Measurements from ENCODE around the gene ADK.
"Not testable (repeated sequence)": the region's sequence is repeated elsewhere in the genome, so short reads cannot be mapped to it uniquely, and the experiment has no call there.

Gene ADK

GRCh38 chr10:74306227-74306982 is 155.4 kb downstream of the ADK start:
- no peak for DNase-seq

GRCh38 chr10:74307061-74307651 is 156.1 kb downstream of the ADK start:
- no peak for DNase-seq

GRCh38 chr10:74310652-74311257 is 159.7 kb downstream of the ADK start:
- no peak for DNase-seq

- no peak for DNase-seq
Observed at GRCh38 chr10:74314166-74314565, 163.1 kb downstream of the ADK start.

GRCh38 chr10:74320026-74320425 is 169.0 kb downstream of the ADK start:
- no peak for DNase-seq

GRCh38 chr10:74320717-74321116 is 169.7 kb downstream of the ADK start:
- no peak for DNase-seq

GRCh38 chr10:74322141-74322540 is 171.1 kb downstream of the ADK start:
- no peak for DNase-seq

GRCh38 chr10:74322565-74322964 is 171.5 kb downstream of the ADK start:
- DNase-seq = no peak

- DNase-seq = no peak
Observed at GRCh38 chr10:74328388-74328787, 177.4 kb downstream of the ADK start.

GRCh38 chr10:74329873-74330272 is 178.9 kb downstream of the ADK start:
- DNase-seq = no peak

- no peak for DNase-seq
Observed at GRCh38 chr10:74330646-74331045, 179.6 kb downstream of the ADK start.

GRCh38 chr10:74332398-74332797 is 181.4 kb downstream of the ADK start:
- no peak for DNase-seq

GRCh38 chr10:74333174-74333573 is 182.2 kb downstream of the ADK start:
- DNase-seq = no peak

GRCh38 chr10:74334221-74334620 is 183.2 kb downstream of the ADK start:
- DNase-seq = no peak

- no peak for DNase-seq
Observed at GRCh38 chr10:74335501-74335900, 184.5 kb downstream of the ADK start.

GRCh38 chr10:74337330-74338016 is 186.5 kb downstream of the ADK start:
- DNase-seq = no peak

GRCh38 chr10:74342991-74343390 is 192.0 kb downstream of the ADK start:
- DNase-seq = no peak

- no peak for DNase-seq
Observed at GRCh38 chr10:74343804-74344203, 192.8 kb downstream of the ADK start.

GRCh38 chr10:74344306-74344705 is 193.3 kb downstream of the ADK start:
- no peak for DNase-seq

- DNase-seq = no peak
Observed at GRCh38 chr10:74347522-74347921, 196.5 kb downstream of the ADK start.

- DNase-seq = not testable (repeated sequence)
Observed at GRCh38 chr10:74353021-74353420, 202.0 kb downstream of the ADK start.

- no peak for DNase-seq
Observed at GRCh38 chr10:74361678-74362077, 210.7 kb downstream of the ADK start.

- no peak for DNase-seq
Observed at GRCh38 chr10:74363727-74364126, 212.7 kb downstream of the ADK start.

GRCh38 chr10:74365109-74365508 is 214.1 kb downstream of the ADK start:
- DNase-seq = no peak

Data from T-helper 1 cell (primary cell).